GM23248 (cell line): Measurements from ENCODE around the gene MEGF6. TPM values are rescaled to one million over a fixed set of nuclear protein-coding genes. Genes with fewer than 3 reads are reported as not detected.

Experiments
- DNase-seq: peaks from one replicate; pipeline ENCODE4 v3.0.0-alpha.2; 2015
- H2AFZ ChIP-seq: fragments of 200-600 bp; sonication (generic); 2 replicates; pipeline ENCODE4 v1.6.1; 2016; ENCODE audit warnings: antibody characterized with exemption
- H3F3A ChIP-seq: fragments of 200-600 bp; sonication (generic); 2 replicates; pipeline ENCODE4 v1.6.1; 2016; ENCODE audit warnings: mild to moderate bottlenecking, antibody characterized with exemption, mixed run types; ENCODE audit not compliant: insufficient read depth
- H3K27ac ChIP-seq: fragments of 200-600 bp; sonication (generic); 2 replicates; pipeline ENCODE4 v1.5.1; 2016; ENCODE audit warnings: mild to moderate bottlenecking
- H3K27me3 ChIP-seq: fragments of 200-600 bp; sonication (generic); replicated peaks from 2 replicates; pipeline ENCODE4 v1.6.1; 2016; ENCODE audit warnings: mild to moderate bottlenecking; ENCODE audit not compliant: insufficient read depth
- H3K36me3 ChIP-seq: fragments of 200-600 bp; sonication (generic); 2 replicates; pipeline ENCODE4 v1.6.1; 2016; ENCODE audit warnings: low read depth, mild to moderate bottlenecking
- H3K4me1 ChIP-seq: fragments of 200-600 bp; sonication (generic); 2 replicates; pipeline ENCODE4 v1.6.1; 2016; ENCODE audit warnings: mild to moderate bottlenecking; ENCODE audit not compliant: insufficient read depth
- H3K4me2 ChIP-seq: fragments of 200-600 bp; sonication (generic); one replicate; pipeline ENCODE4 v1.6.1; 2016; ENCODE audit warnings: mild to moderate bottlenecking; ENCODE audit not compliant: unreplicated experiment
- H3K4me3 ChIP-seq: fragments of 200-600 bp; sonication (generic); 2 replicates; pipeline ENCODE4 v1.5.1; 2016; ENCODE audit warnings: mild to moderate bottlenecking
- H3K79me2 ChIP-seq: fragments of 200-600 bp; sonication (generic); 2 replicates; pipeline ENCODE4 v1.6.1; 2016; ENCODE audit warnings: mild to moderate bottlenecking; ENCODE audit not compliant: insufficient read depth
- H3K9ac ChIP-seq: fragments of 200-600 bp; sonication (generic); 2 replicates; pipeline ENCODE4 v1.6.1; 2016; ENCODE audit warnings: mild to moderate bottlenecking
- H3K9me2 ChIP-seq: fragments of 200-600 bp; sonication (generic); 2 replicates; pipeline ENCODE4 v1.6.1; 2016; ENCODE audit warnings: mixed run types, mild to moderate bottlenecking, moderate library complexity; ENCODE audit not compliant: insufficient read depth
- H3K9me3 ChIP-seq: fragments of 200-600 bp; sonication (generic); one replicate; pipeline ENCODE4 v1.6.1; 2017; ENCODE audit warnings: low read depth
- H4K20me1 ChIP-seq: fragments of 200-600 bp; sonication (generic); 2 replicates; pipeline ENCODE4 v1.6.0; 2016; ENCODE audit not compliant: insufficient read depth
- EZH2 ChIP-seq: fragments of 200-600 bp; sonication (generic); IDR thresholded peaks from 2 replicates; pipeline ENCODE4 v1.6.1; 2018; ENCODE audit warnings: antibody characterized with exemption, mild to moderate bottlenecking; ENCODE audit not compliant: insufficient read depth, poor library complexity, severe bottlenecking
- EZH2phosphoT487 ChIP-seq: fragments of 200-600 bp; sonication (generic); IDR thresholded peaks from 2 replicates; pipeline ENCODE4 v1.6.1; 2018; ENCODE audit warnings: antibody characterized with exemption, moderate library complexity, mild to moderate bottlenecking, low read depth; ENCODE audit not compliant: insufficient read depth
- WGBS, 2 experiments: methylation state at CpG; one replicate each; pipeline ENCODE4 v1.1.6; 2015 to 2017; ENCODE audit warnings: low lambda C conversion rate in 2 of 2, low coverage in 1 of 2; ENCODE audit errors: missing lambda C conversion rate in 2 of 2; 5-methylcytosine and 5-hydroxymethylcytosine counted together
- in situ Hi-C: fragments of 300-500 bp; cut with MboI; formaldehyde crosslinking; loops from 2 replicates; pipeline ENCODE4 v1.15.0; 2020
- polyA plus RNA-seq: library from polyadenylated mRNA; unstranded; fragments of >200 nt; fragmentation: Nextera tagmentation; extraction: Ambion mirVana; gene quantifications from 2 replicates; pipeline ENCODE4 v1.2.1, GENCODE V29; 2016
- total RNA-seq: library from RNA; depleted of rRNA; stranded (reverse); fragments of >200 nt; shearing (Covaris generic); gene quantifications from 2 replicates; pipeline ENCODE4 v1.2.3, GENCODE V29; 2014

MEGF6 gene
- total and polyA plus RNA-seq, 2 experiments from 2014 or later, result 37.9 to 108 TPM

DNA sequence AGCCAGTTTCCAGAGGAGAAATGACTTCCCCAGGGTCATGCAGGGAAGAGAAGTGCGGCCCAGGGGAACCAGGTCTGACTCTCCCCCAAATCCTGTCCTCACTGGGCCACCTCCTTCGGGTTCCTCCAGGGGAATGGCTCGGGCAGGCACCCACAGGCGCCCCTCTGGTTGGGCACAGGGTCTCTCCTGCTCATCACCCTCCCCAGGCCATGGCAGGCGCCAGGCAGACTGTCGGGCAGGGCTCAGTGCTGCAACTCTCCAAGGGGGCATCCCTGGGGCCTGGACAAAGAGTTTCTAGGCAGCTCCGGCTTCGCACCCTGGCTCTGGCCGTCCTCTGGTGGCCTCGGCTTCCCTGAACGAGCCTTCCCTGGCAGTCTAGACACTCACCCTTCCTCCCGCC is 75.6 kb downstream of the MEGF6 start:
- H3K4me2 ChIP-seq, result no peak overlapping the region
- no peaks in the 10 kb centered on the region for H3K36me3 ChIP-seq
- H3K4me1 ChIP-seq, result 0 out of 2 replicates have a peak, but pooled peaks cover 6% of the 10 kb centered on the region
- H3F3A ChIP-seq, result no peaks in the 10 kb centered on the region
- H3K9me2 ChIP-seq, result no peaks in the 10 kb centered on the region
- H3K27me3 ChIP-seq, result no peaks in the 10 kb centered on the region
- DNase-seq, result no peak
- H3K27ac ChIP-seq, result no peak overlapping the region
- no peak overlapping the region for H3K9ac ChIP-seq
- WGBS, 2 experiments, result 85 to 89% methylated on average over 12 of the region's 12 CpGs
- H3K4me3 ChIP-seq, result no peak overlapping the region
- H4K20me1 ChIP-seq, result no peaks in the 10 kb centered on the region
- in situ Hi-C loops, result no loop called here
- H2AFZ ChIP-seq, result no peak overlapping the region
- no peaks in the 10 kb centered on the region for H3K9me3 ChIP-seq
- H3K79me2 ChIP-seq, result no peaks in the 10 kb centered on the region
- TF ChIP-seq EZH2, result no peak
- TF ChIP-seq EZH2phosphoT487, result no peak

DNA sequence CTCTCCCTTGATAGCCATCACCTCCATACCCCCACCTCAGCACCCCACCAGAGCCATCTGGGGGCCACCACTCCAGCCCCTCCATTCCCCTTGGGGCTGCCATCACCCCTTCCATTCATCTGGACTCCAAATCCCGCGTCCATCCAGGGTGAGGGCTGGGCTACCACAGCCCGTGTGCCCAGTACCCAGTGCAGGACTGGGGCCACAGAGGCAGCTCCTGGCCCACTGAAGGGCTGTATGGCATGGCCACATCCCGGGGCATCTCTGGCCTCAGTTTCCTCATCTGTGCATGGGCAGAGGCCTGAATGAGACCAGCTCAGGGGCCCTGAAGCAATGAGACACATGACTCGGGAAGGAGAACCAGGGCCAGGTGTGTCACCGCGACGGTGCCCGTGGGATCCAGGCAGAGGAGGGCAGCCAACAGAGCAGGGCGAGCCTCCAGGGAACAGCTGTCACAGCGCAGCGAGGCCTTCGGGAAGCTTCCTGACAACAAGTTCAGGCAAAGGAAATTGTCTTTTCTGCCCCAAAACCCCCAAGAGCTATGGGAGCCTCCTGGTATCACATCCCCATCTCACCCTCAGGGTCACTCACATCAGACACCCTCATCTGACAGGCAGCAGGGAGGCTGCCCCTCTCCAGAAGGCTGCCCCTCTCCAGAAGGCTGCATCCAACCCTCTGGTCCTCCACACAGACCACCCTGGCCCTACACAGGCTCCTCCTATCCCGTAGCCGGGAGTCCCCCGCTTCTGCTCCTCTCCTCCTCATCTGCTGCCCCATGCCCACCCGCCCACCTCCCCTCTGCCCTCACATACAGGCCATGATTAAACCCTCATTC is 76.3 kb downstream of the MEGF6 start:
- Histone ChIP-seq H3K4me3 (no peak overlapping the region), H2AFZ (no peak overlapping the region), H3K9ac (no peak overlapping the region), H3K27ac (no peak overlapping the region), H3K4me2 (no peak overlapping the region), H3K4me1 (peaks cover 5% of the 10 kb centered on the region; the same call in 1 of the 2 replicates), H3K9me3 (no peaks in the 10 kb centered on the region), H3K9me2 (no peaks in the 10 kb centered on the region), H3K79me2 (no peaks in the 10 kb centered on the region), H3F3A (no peaks in the 10 kb centered on the region), H4K20me1 (no peaks in the 10 kb centered on the region), H3K27me3 (no peaks in the 10 kb centered on the region), H3K36me3 (no peaks in the 10 kb centered on the region)
- in situ Hi-C loops, result no loop called here
- 85 to 86% methylated on average over 17 of the region's 17 CpGs for WGBS, 2 experiments
- no peak for DNase-seq
- no peak for TF ChIP-seq EZH2
- TF ChIP-seq EZH2phosphoT487, result no peak

DNA sequence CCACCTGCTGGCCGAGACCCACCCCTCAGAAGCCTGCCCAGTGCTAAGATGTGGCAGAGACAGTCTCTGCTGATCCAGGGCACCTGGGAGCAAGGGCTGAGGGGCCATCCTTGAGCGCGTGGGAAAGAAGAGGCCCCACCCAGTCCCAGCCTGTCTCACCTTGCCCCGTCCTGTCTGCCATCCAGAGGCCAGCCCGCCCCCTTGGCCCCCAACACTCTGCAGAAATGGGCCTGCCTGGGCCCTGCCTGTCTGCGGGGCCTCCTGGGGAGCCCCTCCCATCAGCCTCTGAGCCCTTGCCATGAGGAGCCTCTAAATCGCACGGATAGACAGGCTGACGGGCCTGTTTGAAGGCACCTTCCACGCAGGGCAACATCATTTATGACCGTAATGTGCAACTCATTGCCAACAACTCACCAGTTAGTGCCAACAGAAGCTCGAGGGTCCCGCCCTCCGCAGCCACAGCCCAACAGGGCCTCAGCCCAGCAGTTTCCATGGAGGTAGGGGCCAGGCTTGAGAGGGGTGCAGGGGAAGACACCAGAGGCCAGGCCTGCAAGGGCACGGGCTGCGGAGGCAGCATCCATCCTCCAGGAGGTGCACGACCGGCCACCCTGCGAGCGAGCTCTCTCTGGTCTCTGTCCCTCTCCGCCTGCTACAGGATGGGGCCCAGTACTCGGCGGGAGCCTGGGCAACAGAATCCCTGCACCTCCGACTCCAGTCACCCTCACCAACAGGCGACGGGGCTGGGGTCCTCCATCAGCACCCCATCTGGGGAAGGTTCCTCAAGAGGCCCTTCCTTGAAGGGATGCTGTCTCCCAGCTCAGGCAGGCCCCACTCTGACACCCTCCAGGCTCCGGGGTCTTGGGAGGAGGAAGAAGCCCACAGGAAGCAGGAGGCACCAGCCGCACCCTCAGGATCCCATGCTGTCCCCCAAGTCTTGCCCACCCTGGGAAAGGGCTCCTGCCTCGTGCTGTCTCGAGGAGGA is 78.0 kb downstream of the MEGF6 start:
- in situ Hi-C loops, result no loop called here
- H2AFZ ChIP-seq, result no peak overlapping the region
- WGBS, 2 experiments, result 82 to 85% methylated on average over 28 to 30 of the region's 30 CpGs
- DNase-seq, result no peak
- H3K9me3 ChIP-seq, result no peaks in the 10 kb centered on the region
- H3K4me2 ChIP-seq, result no peak overlapping the region
- TF ChIP-seq EZH2phosphoT487 (no peak), EZH2 (no peak)
- H3K36me3 ChIP-seq, result no peaks in the 10 kb centered on the region
- no peaks in the 10 kb centered on the region for H3K9me2 ChIP-seq
- H3K27ac ChIP-seq, result no peak overlapping the region
- H3K4me1 ChIP-seq, result peaks cover 12% of the 10 kb centered on the region
- H3F3A ChIP-seq, result no peaks in the 10 kb centered on the region
- no peaks in the 10 kb centered on the region for H4K20me1 ChIP-seq
- no peaks in the 10 kb centered on the region for H3K27me3 ChIP-seq
- H3K4me3 ChIP-seq, result no peak overlapping the region
- H3K79me2 ChIP-seq, result no peaks in the 10 kb centered on the region
- H3K9ac ChIP-seq, result no peak overlapping the region

DNA sequence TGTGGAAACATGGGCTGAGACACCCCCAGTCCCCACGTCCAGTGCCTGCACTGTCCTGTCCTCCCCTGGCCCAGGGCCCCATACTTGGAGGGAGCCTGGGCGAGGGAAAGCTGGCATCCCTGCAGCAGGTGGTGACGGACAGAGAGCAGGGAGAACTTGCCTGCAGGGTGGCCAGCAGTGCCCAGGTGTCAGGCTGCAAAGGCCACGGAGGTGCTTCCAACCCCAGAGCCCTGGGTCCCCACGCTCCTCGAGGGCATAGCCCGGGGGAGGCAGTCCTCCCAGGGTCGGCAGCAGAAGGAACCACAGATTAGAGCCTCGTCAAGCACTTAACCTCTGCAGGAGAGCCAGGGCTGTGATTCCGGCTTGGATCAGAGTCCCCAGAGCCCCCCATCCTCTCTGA is 79.4 kb downstream of the MEGF6 start:
- Histone ChIP-seq H3K9me3 (no peaks in the 10 kb centered on the region), H3K9ac (no peak overlapping the region), H3K79me2 (no peaks in the 10 kb centered on the region), H3K4me2 (no peak overlapping the region), H3K9me2 (no peaks in the 10 kb centered on the region), H3K27ac (no peak overlapping the region), H3K27me3 (no peaks in the 10 kb centered on the region), H3F3A (no peaks in the 10 kb centered on the region), H3K36me3 (no peaks in the 10 kb centered on the region; the same call in 1 of the 2 replicates), H4K20me1 (no peaks in the 10 kb centered on the region), H2AFZ (no peak overlapping the region), H3K4me3 (no peak overlapping the region), H3K4me1 (peaks cover 12% of the 10 kb centered on the region)
- in situ Hi-C loops, result no loop called here
- 70 to 81% methylated on average over 9 of the region's 10 CpGs for WGBS, 2 experiments
- DNase-seq, result no peak
- no peak for TF ChIP-seq EZH2
- TF ChIP-seq EZH2phosphoT487, result no peak
